Measurements from ENCODE around the gene NDUFV2.
"Not testable (repeated sequence)": the region's sequence is repeated elsewhere in the genome, so short reads cannot be mapped to it uniquely, and the experiment has no call there.

DNA sequence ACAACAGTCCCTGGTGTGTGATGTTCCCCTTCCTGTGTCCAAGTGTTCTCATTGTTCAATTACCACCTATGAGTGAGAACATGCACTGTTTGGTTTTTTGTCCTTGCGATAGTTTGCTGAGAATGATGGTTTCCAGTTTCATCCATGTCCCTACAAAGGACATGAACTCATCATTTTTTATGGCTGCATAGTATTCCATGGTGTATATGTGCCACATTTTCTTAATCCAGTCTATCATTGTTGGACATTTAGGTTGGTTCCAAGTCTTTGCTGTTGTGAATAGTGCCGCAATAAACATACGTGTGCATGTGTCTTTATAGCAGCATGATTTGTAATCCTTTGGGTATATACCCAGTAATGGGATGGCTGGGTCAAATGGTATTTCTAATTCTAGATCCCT is 63.4 kb downstream of the NDUFV2 start:
- TF ChIP-seq, protein P1, sequence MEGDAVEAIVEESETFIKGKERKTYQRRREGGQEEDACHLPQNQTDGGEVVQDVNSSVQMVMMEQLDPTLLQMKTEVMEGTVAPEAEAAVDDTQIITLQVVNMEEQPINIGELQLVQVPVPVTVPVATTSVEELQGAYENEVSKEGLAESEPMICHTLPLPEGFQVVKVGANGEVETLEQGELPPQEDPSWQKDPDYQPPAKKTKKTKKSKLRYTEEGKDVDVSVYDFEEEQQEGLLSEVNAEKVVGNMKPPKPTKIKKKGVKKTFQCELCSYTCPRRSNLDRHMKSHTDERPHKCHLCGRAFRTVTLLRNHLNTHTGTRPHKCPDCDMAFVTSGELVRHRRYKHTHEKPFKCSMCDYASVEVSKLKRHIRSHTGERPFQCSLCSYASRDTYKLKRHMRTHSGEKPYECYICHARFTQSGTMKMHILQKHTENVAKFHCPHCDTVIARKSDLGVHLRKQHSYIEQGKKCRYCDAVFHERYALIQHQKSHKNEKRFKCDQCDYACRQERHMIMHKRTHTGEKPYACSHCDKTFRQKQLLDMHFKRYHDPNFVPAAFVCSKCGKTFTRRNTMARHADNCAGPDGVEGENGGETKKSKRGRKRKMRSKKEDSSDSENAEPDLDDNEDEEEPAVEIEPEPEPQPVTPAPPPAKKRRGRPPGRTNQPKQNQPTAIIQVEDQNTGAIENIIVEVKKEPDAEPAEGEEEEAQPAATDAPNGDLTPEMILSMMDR (IDR thresholded peaks at IDR 0.05; ENCODE audit: low read length): not testable (repeated sequence)
- not testable (repeated sequence) for TF ChIP-seq EZH2 (IDR thresholded peaks at IDR 0.05; ENCODE audit: borderline replicate concordance, low read length)

Measured in OCI-LY1 (cell line).